HepG2 (cell line): ENCODE results near the gene PIAS1. TPM values are rescaled to one million over a fixed set of nuclear protein-coding genes. Genes with fewer than 3 reads are reported as not detected.

Source experiments
- ELF3 ChIP-seq: IDR thresholded peaks from 2 replicates; pipeline ENCODE4 v1.6.1; 2016; ENCODE audit warnings: missing genetic modification reagents, missing compliant biosample characterization
- GABPB1 ChIP-seq: IDR thresholded peaks from 2 replicates; pipeline ENCODE4 v1.6.1; 2016; ENCODE audit warnings: mild to moderate bottlenecking, missing genetic modification reagents, moderate library complexity, missing compliant biosample characterization
- IRF2 ChIP-seq: IDR thresholded peaks from 2 replicates; pipeline ENCODE4 v1.6.1; 2018; ENCODE audit warnings: missing genetic modification reagents, missing compliant biosample characterization
- KDM5B ChIP-seq: sonication (generic); formaldehyde crosslinking; IDR thresholded peaks from 2 replicates; pipeline ENCODE4 v1.4.0; 2020; ENCODE audit warnings: missing genetic modification reagents, mild to moderate bottlenecking, borderline replicate concordance
- KMT2A ChIP-seq: sonication (generic); formaldehyde crosslinking; IDR thresholded peaks from 2 replicates; pipeline ENCODE4 v1.4.0; 2020; ENCODE audit warnings: missing genetic modification reagents
- NCOA1 ChIP-seq: sonication (generic); formaldehyde crosslinking; IDR thresholded peaks from 2 replicates; pipeline ENCODE4 v1.9.0; 2021; ENCODE audit warnings: missing genetic modification reagents
- PRPF4 ChIP-seq: fragments of 200-400 bp; formaldehyde crosslinking; IDR thresholded peaks from 2 replicates; pipeline ENCODE4 v1.6.1; 2016; ENCODE audit warnings: low read length, low read depth; ENCODE audit not compliant: poor library complexity, severe bottlenecking
- SAP130 ChIP-seq: IDR thresholded peaks from 2 replicates; pipeline ENCODE4 v1.6.1; 2016; ENCODE audit warnings: low read depth
- TAF15 ChIP-seq: fragments of 200-400 bp; formaldehyde crosslinking; IDR thresholded peaks from one replicate; pipeline ENCODE4 v1.6.1; 2018; ENCODE audit warnings: mild to moderate bottlenecking, low read depth, low read length; ENCODE audit not compliant: poor library complexity, severe bottlenecking
- polyA plus RNA-seq, 8 experiments: library from polyadenylated mRNA; depleted of rRNA in 3 of 8; stranded (reverse) in 7 of 8; unstranded in 1 of 8; fragments of >200 nt; fragmentation: Illumina TruSeq in 4 of 8; extraction: Trizol in 4 of 8; gene quantifications; 2 replicates each; pipeline versions ENCODE4 v1.2.1 to v1.2.3, GENCODE V29; 2011 to 2016; ENCODE audit warnings: low read depth in 4 of 8, missing spikeins in 1 of 8, mixed read lengths in 1 of 8; ENCODE audit not compliant: insufficient read depth in 1 of 8
- total RNA-seq, 5 experiments: library from RNA; depleted of rRNA; stranded (reverse); fragments of >200 nt; fragmentation: Illumina TruSeq; extraction: Trizol; gene quantifications; 2 replicates each; pipeline ENCODE4 v1.2.3, GENCODE V29; 2016; ENCODE audit warnings: low read depth in 1 of 5
- TF ChIP-seq, protein P1 (sequence below): sonication (generic); formaldehyde crosslinking; IDR thresholded peaks from 2 replicates; pipeline ENCODE4 v1.4.0; 2020; ENCODE audit warnings: low read depth, missing genetic modification reagents
- TF ChIP-seq, protein P2 (sequence below): conservative IDR thresholded peaks from 2 replicates; pipeline ENCODE4 v1.6.1; 2018; ENCODE audit warnings: missing genetic modification reagents
- TF ChIP-seq, protein P3 (sequence below): sonication (generic); formaldehyde crosslinking; IDR thresholded peaks from 2 replicates; pipeline ENCODE4 v1.4.0; 2020; ENCODE audit warnings: missing genetic modification reagents
- TF ChIP-seq, protein P4 (sequence below): sonication (generic); formaldehyde crosslinking; IDR thresholded peaks from 2 replicates; pipeline ENCODE4 v1.5.0; 2020; ENCODE audit warnings: mild to moderate bottlenecking, missing genetic modification reagents
- TF ChIP-seq, protein P5 (sequence below): sonication (generic); formaldehyde crosslinking; IDR thresholded peaks from 2 replicates; pipeline ENCODE4 v1.8.0; 2023; ENCODE audit warnings: mild to moderate bottlenecking, missing genetic modification reagents
- TF ChIP-seq, protein P6 (sequence below): sonication (generic); formaldehyde crosslinking; IDR thresholded peaks from 2 replicates; pipeline ENCODE4 v1.4.0; 2020; ENCODE audit warnings: missing genetic modification reagents
- TF ChIP-seq, protein P7 (sequence below): IDR thresholded peaks from 2 replicates; pipeline ENCODE4 v1.6.1; 2012; ENCODE audit warnings: inconsistent platforms
- TF ChIP-seq, protein P8 (sequence below): IDR thresholded peaks from 2 replicates; pipeline ENCODE4 v1.6.1; 2016; ENCODE audit warnings: low read depth, control low read depth

Gene PIAS1
- total and polyA plus RNA-seq, 2 of the 13 experiments (the other 11 are each of a cell fraction or from before 2014, with no cell fraction given): 20.7 to 33.7 TPM

DNA sequence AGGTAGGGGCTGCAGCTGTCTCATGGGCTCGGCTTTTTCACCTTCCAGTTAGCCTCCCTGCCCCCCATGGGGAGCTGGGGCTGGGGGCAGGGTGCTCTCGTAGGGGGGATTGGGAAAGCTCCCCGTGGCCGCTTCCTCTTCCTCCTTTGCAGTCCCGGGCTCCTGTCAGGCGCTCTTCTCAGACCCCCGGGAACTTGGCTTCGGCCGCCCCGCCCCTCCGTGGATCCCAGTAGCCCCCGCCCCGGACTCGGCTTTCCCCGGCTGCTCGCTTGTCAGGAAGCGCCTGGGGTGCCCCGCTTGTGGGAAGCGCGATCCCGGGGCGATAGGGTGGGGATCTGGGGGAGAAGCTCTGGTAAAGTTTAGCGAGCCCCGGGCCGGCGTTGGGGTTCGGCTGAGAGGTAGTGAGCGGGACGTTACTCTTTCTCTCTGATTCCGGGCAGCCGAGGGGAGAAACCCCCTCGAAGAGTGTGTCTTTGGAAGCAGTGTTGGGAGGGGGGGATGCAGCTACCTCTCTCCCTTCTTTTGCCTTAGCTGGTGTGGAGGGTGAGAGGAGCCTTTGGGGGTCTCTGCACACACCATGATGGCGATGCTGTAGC, 611 bp downstream of the PIAS1 start (continued):
- TF ChIP-seq, protein P1, sequence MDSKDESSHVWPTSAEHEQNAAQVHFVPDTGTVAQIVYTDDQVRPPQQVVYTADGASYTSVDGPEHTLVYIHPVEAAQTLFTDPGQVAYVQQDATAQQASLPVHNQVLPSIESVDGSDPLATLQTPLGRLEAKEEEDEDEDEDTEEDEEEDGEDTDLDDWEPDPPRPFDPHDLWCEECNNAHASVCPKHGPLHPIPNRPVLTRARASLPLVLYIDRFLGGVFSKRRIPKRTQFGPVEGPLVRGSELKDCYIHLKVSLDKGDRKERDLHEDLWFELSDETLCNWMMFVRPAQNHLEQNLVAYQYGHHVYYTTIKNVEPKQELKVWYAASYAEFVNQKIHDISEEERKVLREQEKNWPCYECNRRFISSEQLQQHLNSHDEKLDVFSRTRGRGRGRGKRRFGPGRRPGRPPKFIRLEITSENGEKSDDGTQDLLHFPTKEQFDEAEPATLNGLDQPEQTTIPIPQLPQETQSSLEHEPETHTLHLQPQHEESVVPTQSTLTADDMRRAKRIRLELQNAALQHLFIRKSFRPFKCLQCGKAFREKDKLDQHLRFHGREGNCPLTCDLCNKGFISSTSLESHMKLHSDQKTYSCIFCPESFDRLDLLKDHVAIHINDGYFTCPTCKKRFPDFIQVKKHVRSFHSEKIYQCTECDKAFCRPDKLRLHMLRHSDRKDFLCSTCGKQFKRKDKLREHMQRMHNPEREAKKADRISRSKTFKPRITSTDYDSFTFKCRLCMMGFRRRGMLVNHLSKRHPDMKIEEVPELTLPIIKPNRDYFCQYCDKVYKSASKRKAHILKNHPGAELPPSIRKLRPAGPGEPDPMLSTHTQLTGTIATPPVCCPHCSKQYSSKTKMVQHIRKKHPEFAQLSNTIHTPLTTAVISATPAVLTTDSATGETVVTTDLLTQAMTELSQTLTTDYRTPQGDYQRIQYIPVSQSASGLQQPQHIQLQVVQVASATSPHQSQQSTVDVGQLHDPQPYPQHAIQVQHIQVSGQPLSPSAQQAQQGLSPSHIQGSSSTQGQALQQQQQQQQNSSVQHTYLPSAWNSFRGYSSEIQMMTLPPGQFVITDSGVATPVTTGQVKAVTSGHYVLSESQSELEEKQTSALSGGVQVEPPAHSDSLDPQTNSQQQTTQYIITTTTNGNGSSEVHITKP (CRISPR knock-in tag): peak; percentile 79; the same call in 1 of the 2 replicates
- TF ChIP-seq TAF15: peak; percentile 58
- 0 out of 2 replicates have a peak, but pooled peaks have one; percentile 23 for TF ChIP-seq SAP130 (CRISPR knock-in tag)
- TF ChIP-seq, protein P2, sequence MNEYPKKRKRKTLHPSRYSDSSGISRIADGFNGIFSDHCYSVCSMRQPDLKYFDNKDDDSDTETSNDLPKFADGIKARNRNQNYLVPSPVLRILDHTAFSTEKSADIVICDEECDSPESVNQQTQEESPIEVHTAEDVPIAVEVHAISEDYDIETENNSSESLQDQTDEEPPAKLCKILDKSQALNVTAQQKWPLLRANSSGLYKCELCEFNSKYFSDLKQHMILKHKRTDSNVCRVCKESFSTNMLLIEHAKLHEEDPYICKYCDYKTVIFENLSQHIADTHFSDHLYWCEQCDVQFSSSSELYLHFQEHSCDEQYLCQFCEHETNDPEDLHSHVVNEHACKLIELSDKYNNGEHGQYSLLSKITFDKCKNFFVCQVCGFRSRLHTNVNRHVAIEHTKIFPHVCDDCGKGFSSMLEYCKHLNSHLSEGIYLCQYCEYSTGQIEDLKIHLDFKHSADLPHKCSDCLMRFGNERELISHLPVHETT (CRISPR knock-in tag): 0 out of 2 replicates have a peak, but pooled peaks have one; percentile 4
- TF ChIP-seq PRPF4: peak; percentile 65
- TF ChIP-seq KDM5B (CRISPR knock-in tag): 0 out of 2 replicates have a peak, but pooled peaks have one; percentile 12
- TF ChIP-seq, protein P3, sequence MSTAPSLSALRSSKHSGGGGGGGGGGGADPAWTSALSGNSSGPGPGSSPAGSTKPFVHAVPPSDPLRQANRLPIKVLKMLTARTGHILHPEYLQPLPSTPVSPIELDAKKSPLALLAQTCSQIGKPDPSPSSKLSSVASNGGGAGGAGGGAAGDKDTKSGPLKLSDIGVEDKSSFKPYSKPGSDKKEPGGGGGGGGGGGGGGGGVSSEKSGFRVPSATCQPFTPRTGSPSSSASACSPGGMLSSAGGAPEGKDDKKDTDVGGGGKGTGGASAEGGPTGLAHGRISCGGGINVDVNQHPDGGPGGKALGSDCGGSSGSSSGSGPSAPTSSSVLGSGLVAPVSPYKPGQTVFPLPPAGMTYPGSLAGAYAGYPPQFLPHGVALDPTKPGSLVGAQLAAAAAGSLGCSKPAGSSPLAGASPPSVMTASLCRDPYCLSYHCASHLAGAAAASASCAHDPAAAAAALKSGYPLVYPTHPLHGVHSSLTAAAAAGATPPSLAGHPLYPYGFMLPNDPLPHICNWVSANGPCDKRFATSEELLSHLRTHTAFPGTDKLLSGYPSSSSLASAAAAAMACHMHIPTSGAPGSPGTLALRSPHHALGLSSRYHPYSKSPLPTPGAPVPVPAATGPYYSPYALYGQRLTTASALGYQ: no peak
- TF ChIP-seq GABPB1 (CRISPR knock-in tag): peak; percentile 2; the same call in 1 of the 2 replicates
- TF ChIP-seq, protein P4, sequence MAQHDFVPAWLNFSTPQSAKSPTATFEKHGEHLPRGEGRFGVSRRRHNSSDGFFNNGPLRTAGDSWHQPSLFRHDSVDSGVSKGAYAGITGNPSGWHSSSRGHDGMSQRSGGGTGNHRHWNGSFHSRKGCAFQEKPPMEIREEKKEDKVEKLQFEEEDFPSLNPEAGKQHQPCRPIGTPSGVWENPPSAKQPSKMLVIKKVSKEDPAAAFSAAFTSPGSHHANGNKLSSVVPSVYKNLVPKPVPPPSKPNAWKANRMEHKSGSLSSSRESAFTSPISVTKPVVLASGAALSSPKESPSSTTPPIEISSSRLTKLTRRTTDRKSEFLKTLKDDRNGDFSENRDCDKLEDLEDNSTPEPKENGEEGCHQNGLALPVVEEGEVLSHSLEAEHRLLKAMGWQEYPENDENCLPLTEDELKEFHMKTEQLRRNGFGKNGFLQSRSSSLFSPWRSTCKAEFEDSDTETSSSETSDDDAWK (CRISPR knock-in tag): no peak
- TF ChIP-seq, protein P5, sequence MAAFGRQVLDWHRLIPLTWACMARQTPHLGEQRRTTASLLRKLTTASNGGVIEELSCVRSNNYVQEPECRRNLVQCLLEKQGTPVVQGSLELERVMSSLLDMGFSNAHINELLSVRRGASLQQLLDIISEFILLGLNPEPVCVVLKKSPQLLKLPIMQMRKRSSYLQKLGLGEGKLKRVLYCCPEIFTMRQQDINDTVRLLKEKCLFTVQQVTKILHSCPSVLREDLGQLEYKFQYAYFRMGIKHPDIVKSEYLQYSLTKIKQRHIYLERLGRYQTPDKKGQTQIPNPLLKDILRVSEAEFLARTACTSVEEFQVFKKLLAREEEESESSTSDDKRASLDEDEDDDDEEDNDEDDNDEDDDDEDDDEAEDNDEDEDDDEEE: 0 out of 2 replicates have a peak, but pooled peaks have one; percentile 63
- TF ChIP-seq, protein P6, sequence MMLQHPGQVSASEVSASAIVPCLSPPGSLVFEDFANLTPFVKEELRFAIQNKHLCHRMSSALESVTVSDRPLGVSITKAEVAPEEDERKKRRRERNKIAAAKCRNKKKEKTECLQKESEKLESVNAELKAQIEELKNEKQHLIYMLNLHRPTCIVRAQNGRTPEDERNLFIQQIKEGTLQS (CRISPR knock-in tag): no peak
- TF ChIP-seq, protein P7, sequence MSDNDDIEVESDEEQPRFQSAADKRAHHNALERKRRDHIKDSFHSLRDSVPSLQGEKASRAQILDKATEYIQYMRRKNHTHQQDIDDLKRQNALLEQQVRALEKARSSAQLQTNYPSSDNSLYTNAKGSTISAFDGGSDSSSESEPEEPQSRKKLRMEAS: peak; percentile 2; the same call in 1 of the 2 replicates
- TF ChIP-seq KMT2A (CRISPR knock-in tag): 0 out of 2 replicates have a peak, but pooled peaks have one; percentile 50
- TF ChIP-seq NCOA1 (CRISPR knock-in tag): 0 out of 2 replicates have a peak, but pooled peaks have one; percentile 35
- 0 out of 2 replicates have a peak, but pooled peaks have one; percentile 15 for TF ChIP-seq ELF3 (CRISPR knock-in tag)
- TF ChIP-seq IRF2 (CRISPR knock-in tag): peak; percentile 5; the same call in 1 of the 2 replicates
- TF ChIP-seq, protein P8, sequence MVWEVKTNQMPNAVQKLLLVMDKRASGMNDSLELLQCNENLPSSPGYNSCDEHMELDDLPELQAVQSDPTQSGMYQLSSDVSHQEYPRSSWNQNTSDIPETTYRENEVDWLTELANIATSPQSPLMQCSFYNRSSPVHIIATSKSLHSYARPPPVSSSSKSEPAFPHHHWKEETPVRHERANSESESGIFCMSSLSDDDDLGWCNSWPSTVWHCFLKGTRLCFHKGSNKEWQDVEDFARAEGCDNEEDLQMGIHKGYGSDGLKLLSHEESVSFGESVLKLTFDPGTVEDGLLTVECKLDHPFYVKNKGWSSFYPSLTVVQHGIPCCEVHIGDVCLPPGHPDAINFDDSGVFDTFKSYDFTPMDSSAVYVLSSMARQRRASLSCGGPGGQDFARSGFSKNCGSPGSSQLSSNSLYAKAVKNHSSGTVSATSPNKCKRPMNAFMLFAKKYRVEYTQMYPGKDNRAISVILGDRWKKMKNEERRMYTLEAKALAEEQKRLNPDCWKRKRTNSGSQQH (CRISPR knock-in tag): no peak
